Stimulated activated CD4-positive, alpha-beta T cell treated with anti-CD3 and anti-CD28 coated beads, Interleukin-4, amount 100 ng/mL, for 1 hour (primary cell): ENCODE data around the gene KLF13.

Experiments
- DNase-seq: peaks from one replicate; pipeline ENCODE4 v3.0.0-alpha.2; 2020

Gene KLF13

DNA sequence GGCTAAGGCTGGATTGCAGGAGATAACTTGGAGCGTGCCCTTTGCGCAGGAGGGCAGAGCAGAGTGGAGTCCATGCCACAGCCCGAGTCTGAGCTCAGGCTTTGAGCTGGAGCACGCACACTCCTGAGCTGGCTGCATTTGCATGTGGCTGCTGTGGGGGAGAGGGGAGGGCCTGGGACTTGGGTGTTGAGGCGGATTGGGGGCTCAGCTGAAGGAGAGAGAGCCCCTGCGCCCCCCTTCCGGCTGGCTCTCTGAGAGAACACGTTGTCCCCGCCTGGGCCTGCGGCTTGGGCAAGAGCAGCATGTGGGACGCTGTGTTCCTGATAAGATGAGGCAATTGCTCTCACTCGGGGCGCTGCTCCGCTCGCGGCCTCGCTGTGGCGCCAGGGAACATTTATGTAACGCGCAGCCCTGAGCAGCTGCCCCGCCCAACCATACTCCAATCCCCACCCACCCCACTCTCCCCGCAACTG, 39.1 kb downstream of the KLF13 start:
- peak; percentile 81 for DNase-seq

DNA sequence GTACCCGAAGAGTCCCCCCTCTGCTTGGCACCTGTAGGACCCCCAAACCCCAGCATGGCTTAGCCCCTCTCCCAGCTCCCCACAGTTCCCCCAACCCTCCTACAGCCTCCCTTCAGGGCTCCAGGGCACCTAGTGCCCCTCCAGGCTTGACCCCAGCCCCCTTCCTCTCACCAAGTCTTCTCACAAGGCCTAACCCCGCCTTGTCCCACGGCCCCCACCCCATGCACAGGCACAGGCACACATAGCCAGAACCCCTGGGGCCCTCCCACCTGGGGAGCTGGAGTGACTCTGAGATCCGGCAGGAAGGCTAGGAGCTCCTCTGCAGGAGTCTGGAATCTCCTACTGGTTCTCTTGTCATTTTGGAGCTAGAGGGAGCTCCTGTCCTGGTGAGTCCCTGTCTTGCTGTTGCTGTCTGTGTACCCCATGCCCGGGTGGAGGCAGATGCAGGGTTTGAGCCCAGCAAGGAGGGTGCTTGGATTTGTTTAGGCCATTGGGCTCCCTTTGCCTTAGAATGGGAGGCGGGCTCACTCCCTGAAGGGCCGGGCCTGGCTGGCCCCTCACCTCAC, 39.6 kb downstream of the KLF13 start:
- no peak for DNase-seq

DNA sequence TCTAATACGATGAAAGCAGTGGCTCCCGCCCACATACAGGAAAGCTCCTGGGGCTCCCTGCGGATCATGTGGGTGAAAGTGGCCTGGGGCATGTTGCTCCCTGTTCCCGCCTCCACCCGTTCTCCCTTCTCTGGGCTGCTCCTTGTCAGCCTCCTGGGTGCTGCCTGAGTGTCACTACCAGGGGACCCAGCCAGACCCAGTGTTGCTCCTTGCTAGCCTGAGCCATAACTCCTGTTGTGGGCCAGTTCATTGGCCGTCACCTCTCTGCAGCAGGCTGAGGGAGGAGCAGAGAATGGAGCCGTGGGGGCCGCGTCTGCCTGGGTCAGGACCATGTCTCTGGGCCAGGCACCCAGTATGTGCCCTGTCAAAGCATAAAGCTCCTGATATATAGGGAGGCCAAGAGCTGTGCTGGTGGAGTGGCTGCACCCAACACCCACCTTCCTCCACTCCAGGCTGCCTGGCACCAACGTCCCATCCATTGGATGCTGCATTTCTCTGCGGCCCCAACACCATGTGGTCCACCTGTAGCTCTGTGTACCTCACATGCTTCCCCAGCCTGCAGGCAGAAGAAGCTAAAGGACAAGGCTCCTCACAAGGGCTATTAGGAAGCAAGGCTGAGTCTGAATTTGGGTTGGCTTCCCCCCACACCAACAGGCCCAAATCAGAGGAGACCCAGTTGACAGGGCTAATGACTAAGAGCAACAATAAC, 40.5 kb downstream of the KLF13 start:
- DNase-seq = no peak

DNA sequence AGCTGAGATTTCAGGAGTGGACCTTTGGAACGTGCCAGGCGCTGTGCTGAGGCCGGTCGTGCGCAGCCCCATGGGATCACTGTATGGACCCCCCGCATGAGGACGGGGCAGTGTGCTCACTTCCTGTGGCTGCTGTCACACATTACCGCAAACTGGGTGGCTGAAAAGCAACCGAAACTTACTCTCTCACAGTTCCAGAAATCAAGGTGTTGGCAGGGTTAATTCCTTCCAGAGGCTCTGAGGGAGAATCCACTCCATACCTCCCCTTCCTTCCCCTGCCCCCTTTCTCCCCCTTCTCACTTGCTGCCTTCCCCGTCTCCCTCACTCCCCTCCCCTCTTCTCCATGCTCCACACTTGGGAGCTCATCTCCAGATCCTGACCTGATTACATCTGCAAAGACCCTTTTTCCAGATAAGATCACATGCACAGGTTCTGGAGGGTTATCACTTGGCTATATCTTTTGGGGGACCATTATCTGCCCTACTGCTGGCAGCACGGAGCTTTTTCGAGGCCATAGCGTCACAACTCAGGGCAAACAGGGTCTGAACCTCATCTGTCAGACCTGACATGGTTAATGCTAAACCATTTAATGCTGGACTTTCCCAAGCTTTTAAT, 41.2 kb downstream of the KLF13 start:
- no peak for DNase-seq

DNA sequence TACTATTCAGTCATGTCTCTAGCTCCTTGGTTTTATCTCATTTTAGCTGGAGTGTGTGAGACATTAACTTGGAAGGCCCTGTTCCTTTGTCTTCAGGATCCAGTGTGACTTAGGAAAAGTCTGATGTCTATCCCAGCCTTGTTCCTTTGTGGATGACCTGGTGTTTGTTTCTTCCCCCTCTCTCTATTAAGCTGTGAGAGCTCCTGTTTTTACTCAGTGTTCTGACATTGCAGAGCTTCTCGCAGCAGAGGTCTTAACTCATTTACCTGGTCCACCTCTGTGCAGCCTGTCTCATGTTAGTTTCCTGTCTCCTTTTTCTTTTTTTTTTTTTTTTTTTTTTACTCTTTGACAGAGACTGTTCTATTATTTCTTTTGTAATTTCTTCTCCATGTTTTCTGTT, 43.1 kb downstream of the KLF13 start:
- DNase-seq = no peak

DNA sequence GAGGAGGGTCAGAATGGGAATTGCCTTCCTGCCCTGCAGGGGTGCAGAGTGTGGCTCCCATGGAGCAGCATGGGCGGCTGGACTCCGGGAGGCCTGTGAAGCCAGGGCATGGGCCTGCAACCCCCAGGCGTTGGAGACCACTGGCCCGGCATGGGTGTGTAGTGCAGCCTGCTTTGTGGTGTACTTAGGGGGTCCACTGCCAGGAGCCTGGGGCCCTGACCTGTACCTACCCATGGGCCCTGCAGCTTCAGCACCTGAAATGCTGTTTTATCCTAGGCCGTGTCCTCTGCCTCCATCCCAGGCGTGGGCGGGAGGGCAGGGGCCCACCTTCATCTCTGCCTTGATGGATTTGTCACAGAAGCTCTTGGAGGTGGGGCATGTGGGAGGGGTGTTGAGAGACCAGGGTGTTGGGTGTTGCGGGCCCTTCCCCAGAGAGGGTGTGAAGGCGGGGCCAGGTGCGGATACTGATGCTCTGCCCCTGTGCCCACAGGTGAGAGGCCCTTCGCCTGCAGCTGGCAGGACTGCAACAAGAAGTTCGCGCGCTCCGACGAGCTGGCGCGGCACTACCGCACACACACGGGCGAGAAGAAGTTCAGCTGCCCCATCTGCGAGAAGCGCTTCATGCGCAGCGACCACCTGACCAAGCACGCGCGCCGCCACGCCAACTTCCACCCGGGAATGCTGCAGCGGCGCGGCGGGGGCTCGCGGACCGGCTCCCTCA, 45.0 kb downstream of the KLF13 start:
- DNase-seq = no peak

DNA sequence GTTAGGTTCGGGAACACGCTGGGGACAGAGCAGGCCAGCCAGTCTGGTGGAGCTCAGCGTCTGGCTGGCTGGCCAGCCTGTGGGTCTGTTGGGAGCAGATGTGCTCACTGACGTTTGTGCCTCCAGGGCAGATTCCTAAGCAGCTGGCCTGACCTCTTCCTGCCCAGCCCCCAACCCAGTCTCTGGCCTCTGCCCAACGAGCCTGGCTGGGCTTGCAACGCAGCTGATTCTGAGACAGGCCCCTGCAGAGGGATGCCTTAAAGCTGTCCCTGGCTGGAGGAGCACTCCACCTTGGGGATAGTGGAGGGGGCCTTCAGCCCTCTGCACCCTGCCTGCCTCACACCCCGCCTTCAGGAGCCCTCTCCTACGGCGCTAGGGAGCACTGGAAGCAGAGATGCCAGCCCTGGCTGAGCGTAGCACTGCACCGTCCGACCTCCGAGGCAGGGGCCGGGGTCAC, 46.0 kb downstream of the KLF13 start:
- DNase-seq = no peak

DNA sequence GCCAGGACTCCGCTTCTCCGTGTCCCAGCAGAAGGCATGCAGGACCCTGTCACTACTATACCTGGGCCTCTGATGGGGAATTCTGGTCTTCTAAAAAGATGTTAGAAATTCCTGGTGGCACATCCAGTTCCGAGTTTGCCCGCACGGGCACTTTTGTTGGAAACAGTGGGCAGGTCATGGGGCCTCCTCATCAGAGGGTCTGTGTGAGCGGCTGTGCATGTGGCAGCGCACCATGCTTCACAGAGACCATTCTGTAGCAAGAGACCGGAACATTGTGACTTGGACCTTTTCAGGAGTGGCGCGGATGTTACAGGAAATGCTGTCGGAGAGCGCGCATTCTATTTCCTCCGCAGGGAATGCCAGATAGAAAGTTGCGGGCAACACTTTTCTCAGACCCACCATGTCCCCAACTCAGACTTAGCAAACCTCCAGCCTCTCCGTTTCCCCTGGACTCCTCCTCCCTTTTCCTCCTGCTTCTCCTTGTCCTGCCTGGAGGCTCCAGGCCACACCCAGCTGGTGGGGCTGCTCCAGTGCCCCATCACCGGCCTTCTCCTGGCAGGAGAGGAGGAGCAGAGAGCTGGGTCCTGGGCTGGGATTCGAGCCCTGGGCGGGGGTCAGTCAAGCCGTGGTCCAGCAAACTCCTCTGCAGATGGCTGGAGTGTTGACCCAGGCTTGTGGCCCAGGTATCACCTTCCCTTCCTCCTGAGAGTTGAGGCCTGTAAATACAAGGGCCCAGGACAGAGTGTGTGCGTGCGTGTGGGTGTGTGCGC, 46.6 kb downstream of the KLF13 start:
- no peak for DNase-seq

DNA sequence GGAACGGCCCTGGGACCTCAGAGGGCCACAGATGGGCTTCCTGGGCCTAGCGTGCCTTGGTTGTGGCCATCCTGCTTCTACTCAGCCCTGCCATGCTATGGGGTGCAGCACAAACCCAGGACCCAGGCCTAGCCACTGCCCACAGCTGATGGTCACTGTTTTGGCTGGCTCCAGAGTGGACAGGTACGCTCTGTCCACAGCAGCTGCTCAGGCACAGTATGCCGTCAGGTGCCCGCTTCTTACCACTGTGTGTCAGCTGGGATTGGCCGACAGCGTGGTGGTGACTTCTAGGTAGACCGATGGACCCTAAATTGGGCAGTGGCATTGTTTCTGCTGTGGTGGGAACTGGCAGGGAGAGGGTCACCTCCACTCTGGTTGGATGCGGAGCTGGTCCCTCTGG, 47.3 kb downstream of the KLF13 start:
- no peak for DNase-seq

DNA sequence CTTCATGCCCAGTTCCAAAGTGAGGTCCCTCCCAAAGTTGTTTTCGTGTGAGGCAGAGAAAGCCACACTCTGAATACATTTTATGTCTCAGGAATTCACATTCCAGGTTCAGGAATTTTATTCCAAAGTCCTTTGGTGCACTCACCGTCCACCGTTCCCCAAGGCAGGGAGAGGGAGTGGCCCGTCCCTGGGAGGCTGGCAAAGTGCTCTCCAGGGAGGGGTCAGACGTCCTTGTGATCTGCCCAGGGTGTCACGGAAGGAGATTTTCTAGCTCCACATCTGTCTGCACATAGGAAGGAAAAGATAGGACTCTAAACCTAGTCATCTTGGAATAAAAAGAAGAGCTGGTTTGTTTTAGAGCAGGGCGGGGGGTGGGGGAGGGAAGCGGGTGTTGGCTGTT, 47.9 kb downstream of the KLF13 start:
- DNase-seq = no peak

DNA sequence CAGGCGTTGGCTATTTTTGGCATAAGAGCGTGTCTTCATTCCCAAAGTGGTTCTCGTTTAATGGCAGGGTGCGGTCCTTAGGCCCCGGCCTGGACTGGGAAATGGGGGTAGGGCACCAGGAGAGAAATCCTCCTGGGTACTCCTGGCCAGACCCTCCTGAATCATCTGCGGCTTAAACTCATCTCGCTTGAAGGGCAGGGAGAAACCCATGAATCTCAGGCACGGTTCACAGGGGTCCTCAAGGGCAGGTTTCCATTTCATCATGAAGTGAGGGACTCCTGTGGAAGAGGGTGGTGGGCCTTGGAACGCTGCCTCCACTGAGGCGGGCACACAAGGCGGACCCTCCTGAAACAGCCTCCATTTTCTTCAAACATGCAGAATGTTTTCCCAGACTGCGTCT, 48.4 kb downstream of the KLF13 start:
- DNase-seq = no peak

DNA sequence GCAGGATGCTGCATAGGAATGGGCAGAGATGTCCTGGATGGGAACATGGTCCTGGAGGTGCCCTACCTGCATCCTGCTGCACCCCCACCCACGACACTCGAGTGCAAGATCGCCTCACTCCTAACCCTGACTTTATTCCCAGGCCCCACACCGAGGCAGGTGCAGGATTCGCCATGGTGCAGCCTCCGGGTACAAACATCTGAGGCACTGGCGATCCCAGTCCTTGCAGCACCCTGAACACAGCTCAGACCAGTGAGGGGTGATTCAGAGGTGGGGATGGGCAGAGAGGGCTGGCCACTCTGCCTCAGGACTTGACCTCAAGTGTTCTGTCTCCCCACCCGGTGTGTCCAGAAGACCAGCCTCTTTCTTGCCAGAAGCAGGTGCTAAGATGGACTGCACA, 49.1 kb downstream of the KLF13 start:
- DNase-seq = no peak

DNA sequence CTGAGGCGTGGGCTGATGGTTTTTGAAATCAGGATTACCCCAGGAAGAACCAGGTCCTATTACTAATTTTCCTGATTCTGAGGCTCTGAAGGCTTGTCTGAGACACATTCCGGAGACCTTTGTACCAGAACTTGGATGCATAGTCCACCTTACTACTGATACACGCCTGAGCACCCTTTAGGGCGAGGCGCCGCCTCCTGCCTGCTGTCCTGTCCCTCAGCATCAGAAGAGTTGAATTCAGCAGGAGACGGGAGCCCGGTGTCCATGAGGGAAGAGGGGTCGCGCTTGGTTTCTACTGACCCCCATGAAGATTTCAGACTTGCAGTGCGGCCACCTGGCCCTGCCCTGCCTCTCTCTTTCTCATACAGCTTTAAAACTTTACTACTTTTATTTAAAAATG, 49.9 kb downstream of the KLF13 start:
- no peak for DNase-seq

DNA sequence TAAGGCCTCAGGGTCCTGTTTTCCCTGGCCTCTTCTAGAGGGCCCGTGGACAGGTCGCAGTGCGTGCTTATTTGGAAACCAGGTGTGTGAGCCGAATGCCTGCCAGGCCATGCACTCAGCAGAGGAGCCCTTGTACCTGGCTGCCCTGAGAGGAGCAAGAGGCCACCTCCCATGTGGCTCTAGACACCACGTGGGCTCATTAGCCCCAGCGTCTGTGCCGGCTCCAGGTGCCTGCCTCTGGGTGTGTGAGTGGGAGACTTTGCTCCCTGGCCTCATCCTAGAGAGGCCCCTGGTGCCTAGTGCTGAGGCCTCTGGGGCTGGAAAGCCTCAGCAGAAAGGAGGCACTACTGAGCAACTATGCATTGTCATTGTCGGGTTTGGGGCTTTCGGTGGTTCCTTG, 50.4 kb downstream of the KLF13 start:
- DNase-seq = no peak

DNA sequence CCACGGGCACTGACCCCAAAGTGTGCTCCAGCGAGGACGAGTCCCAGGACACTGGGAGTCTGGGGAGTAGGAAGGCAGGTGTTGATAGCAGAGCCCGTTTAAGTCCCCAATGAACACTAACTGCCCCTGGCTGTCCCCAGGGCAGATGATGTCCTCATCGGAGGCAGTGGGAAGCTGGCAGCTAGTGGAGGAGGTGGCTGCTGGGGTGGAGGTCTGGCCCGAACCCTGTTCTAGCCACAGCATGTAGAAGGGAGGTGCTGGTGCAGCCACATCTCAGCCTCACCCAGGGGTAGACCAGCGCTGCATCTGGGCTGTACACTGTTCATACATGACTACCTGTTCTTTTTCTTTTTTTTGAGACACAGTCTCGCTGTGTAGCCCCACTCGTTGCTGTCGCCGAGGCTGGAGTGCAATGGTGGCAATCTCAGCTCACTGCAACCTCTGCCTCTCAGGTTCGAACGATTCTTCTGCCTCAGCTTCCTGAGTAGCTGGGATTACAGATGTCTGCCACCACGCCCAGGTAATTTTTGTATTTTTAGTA, 51.8 kb downstream of the KLF13 start:
- DNase-seq = no peak

DNA sequence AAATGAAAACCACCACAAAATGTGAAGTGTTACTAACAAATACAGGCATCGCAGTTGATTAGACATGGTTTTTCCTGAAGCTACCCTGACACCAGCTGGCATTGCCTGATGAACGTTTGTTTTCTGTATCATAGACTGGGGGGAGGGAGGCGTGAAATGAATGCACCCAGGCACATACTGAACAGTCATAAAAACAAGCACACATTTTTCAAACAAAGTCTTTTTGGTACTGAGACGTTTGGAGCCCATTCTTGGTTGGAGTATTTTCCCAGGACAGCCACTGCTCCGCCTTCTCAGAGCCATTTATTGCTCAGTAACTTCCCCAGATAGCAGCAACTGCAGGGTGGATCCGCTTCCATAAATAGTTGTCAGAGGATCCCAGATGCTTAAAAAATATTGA, 52.4 kb downstream of the KLF13 start:
- DNase-seq = no peak

DNA sequence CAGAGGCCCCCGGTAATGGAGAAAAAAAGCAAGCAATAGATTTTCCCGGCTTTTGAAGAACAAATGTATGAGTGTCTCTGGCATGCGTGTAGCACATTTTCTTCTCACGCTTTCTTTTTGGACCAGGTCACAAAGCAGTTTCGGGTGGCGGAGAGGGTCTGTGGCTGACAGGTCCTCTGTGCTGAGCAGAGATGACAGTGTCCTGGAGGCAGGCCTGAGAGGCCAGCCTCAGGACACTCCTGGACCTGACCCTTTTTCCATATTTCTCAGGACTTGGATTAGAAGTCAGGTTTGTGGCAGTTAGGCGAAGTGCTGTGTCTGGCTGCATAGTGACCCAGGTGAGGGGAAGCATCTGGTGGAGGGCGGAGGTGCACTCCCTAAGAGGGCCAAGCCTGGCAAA, 52.9 kb downstream of the KLF13 start:
- DNase-seq = no peak

DNA sequence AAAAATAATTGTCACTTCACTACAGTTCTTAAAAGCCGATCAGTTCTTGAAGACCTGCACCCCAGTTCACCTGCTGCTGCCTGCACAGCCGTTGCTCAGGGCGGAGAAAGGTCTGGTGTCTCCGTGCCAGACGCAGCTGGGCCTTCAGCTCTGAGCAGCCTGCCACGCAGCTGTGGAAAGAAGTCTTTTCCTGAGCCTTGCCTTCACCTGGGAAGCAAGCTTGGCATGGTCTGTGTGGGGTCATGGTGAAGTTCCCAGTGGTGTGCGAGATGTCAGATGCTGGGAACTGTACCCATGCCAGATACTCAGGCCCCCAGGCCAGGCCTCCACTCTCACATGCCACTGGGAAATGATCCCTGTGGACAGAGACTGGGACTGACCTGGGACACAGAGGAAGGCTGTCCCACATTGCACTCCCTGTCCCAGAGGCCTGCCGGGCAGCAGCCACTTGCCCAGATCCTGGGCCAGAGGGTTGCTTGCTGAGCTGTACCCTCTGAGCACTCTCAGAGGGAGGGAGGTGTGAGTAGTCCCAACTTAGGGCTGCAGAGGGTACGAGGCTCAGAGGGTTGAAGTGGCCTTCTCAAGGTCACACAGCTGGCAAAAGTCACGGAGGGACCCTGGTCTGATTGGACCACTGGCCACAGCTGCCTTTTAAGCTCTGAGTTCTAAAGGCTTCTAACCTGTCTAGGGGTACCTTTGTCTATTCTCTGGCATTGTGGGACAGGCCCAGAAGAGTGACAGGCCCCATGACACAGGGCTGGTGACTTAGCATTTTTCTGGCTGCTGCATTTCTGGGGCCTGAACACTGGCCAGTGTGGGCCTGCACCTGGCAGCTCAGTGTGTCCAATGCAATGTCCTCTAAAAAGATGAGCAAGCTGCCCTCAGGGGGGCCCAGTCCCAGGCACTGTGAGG, 55.4 kb downstream of the KLF13 start:
- DNase-seq = no peak

DNA sequence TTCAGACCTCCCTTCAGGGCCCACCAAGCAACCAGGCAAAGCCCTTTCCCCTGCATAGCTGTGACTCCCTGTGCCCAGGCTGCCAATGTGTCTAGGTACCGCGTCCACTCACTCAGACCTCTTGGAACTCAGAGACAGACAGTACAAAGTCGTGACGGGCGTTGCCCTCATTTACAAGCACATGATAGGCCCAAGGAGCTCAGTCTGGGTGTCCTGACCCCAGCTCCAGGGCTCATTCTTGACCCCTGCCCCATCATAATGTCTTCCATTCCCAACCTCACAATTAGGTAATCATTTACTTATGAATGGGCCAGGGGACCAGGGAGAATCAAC, 56.0 kb downstream of the KLF13 start:
- DNase-seq = no peak

DNA sequence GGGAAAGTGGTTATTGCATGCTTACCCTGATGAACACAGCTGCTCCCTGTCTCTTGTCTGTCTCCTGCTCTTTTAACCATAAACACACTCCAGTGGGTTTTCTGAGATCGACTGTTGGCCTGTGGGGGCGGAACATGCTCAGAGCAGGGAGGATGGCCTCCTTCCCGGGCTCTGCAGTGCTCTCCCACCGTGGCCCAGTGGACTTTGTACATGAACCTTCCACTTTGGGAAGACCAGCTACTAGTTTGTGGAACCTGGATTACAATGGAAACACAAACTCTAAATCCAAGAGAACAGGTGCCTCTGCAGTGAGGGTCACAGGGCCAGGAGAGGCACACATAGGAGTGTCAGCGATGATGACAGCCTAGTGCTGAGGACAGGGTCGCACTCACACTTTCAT, 56.5 kb downstream of the KLF13 start:
- DNase-seq = no peak

DNA sequence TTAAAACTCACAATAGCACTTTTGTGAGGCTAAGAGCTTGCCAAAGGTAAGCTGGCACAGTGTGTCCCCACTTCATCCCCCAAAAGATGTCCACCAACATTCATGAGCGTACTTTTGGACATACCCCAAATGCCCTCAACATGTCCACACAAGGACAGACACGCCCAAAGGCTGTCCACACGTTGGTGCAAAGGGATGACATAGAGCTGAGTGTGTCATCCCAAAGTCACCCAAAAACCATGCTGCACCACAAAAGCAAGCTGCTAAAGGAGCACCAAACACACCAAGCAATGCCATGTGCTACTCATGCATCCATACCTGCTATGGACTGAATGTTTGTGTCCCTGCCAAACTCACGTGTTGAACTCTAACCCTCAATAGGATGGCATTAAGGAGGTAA, 57.9 kb downstream of the KLF13 start:
- DNase-seq = no peak

DNA sequence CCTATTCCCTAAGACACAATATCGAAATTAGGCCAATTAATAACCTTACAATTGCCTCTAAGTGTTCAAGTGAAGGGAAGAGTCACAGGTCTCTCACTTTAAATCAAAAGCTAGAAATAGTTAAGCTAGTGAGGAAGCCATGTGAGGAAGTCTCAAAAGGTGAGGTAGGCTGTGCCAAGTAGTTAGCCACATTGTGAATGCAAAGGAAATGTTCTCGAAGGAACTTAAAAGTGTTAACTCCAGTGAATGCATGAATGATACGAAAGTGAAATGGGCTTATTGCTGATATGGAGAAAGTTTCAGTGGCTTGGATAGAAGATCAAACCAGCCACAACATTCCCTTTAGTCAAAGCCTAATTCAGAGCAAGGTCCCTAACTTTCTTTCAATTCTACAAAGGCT, 59.1 kb downstream of the KLF13 start:
- no peak for DNase-seq
